ENCODE data around the gene MXD4. TPM values are rescaled to one million over a fixed set of nuclear protein-coding genes. Genes with fewer than 3 reads are reported as not detected.

MXD4 gene
- polyA plus RNA-seq, 4 donors: 24.0 to 46.7 (median 32.7) TPM

GRCh38 chr4:2243681-2244380 is 18.1 kb downstream of the MXD4 start:
- FAIRE-seq (no peak), DNase-seq (no peak)
- H3K36me3 ChIP-seq (ENCODE audit: control insufficient read depth in 3 of 3, insufficient read depth in 2 of 3, low read depth in 1 of 3, low read length in 3 of 3): peaks cover 0 to 32% (median 0%) of the 10 kb centered on the region in 3 donors
- peaks cover 2 to 30% (median 4%) of the 10 kb centered on the region in 3 donors for H3K4me1 ChIP-seq (ENCODE audit: control insufficient read depth in 3 of 3, insufficient read depth in 2 of 3, low read depth in 1 of 3, low read length in 2 of 3)
- H3K9me3 ChIP-seq (ENCODE audit: control insufficient read depth in 2 of 2, insufficient read depth in 1 of 2, low read depth in 1 of 2, low read length in 1 of 2): no peaks in the 10 kb centered on the region
- WGBS, 3 donors: 31 to 48% (median 43%) methylated on average over 5 of the region's 5 CpGs
- H3K27me3 ChIP-seq (ENCODE audit: control insufficient read depth in 3 of 3, insufficient read depth in 3 of 3, low read length in 3 of 3): no peaks in the 10 kb centered on the region
- peak overlapping the region in 1 of 3 donors; percentile 53 for H3K27ac ChIP-seq (ENCODE audit: low read depth in 1 of 3, low read length in 2 of 3)
- no peak overlapping the region for H3K4me3 ChIP-seq (ENCODE audit: low read depth in 1 of 3, low read length in 3 of 3)

GRCh38 chr4:2241410-2242353 is 20.2 kb downstream of the MXD4 start, which contains the start of the genes HAUS3 and POLN:
TSS of gene HAUS3 (minus strand) at chr4:2242121. CDS start at chr4:2240946, 1,175 bp downstream.
TSS of gene POLN (minus strand) at chr4:2242121. CDS start at chr4:2229231, 12,890 bp downstream.
- FAIRE-seq (no peak), DNase-seq (peak; percentile 99)
- Histone ChIP-seq H3K27ac (ENCODE audit: low read depth in 1 of 3, low read length in 2 of 3) (peak within 1 kb of the TSS; percentile 79 to 86 (median 85)), H3K4me1 (ENCODE audit: control insufficient read depth in 3 of 3, insufficient read depth in 2 of 3, low read depth in 1 of 3, low read length in 2 of 3) (peaks cover 2 to 34% (median 4%) of the 10 kb centered on the region in 3 donors), H3K4me3 (ENCODE audit: low read depth in 1 of 3, low read length in 3 of 3) (peak within 1 kb of the TSS; percentile 90 to 95 (median 94)), H3K27me3 (ENCODE audit: control insufficient read depth in 3 of 3, insufficient read depth in 3 of 3, low read length in 3 of 3) (no peaks in the 10 kb centered on the region), H3K9me3 (ENCODE audit: control insufficient read depth in 2 of 2, insufficient read depth in 1 of 2, low read depth in 1 of 2, low read length in 1 of 2) (no peaks in the 10 kb centered on the region), H3K36me3 (ENCODE audit: control insufficient read depth in 3 of 3, insufficient read depth in 2 of 3, low read depth in 1 of 3, low read length in 3 of 3) (peaks cover 0 to 11% (median 0%) of the 10 kb centered on the region in 3 donors)
- WGBS, 3 donors: 0 to 1% (median 1%) methylated on average over 80 to 88 of the region's 88 CpGs

- Histone ChIP-seq H3K4me3 (ENCODE audit: low read depth in 1 of 3, low read length in 3 of 3) (peak overlapping the region; percentile 90 to 95 (median 94)), H3K36me3 (ENCODE audit: control insufficient read depth in 3 of 3, insufficient read depth in 2 of 3, low read depth in 1 of 3, low read length in 3 of 3) (peaks cover 0 to 7% (median 0%) of the 10 kb centered on the region in 3 donors), H3K27ac (ENCODE audit: low read depth in 1 of 3, low read length in 2 of 3) (peak overlapping the region in 2 of 3 donors; percentile 79 to 86), H3K9me3 (ENCODE audit: control insufficient read depth in 2 of 2, insufficient read depth in 1 of 2, low read depth in 1 of 2, low read length in 1 of 2) (no peaks in the 10 kb centered on the region), H3K27me3 (ENCODE audit: control insufficient read depth in 3 of 3, insufficient read depth in 3 of 3, low read length in 3 of 3) (no peaks in the 10 kb centered on the region), H3K4me1 (ENCODE audit: control insufficient read depth in 3 of 3, insufficient read depth in 2 of 3, low read depth in 1 of 3, low read length in 2 of 3) (peaks cover 2 to 32% (median 4%) of the 10 kb centered on the region in 3 donors)
- WGBS, 3 donors: 0 to 3% (median 2%) methylated on average over 7 of the region's 7 CpGs
- DNase-seq (peak in 1 of 2 donors; percentile 29), FAIRE-seq (no peak)
Measured at GRCh38 chr4:2241003-2241402, 20.9 kb downstream of the MXD4 start.

GRCh38 chr4:2236944-2237666 is 24.8 kb downstream of the MXD4 start:
- H3K4me3 ChIP-seq (ENCODE audit: low read depth in 1 of 3, low read length in 3 of 3): no peak overlapping the region
- DNase-seq: no peak
- no peak for FAIRE-seq

GRCh38 chr4:2231082-2231481 is 30.8 kb downstream of the MXD4 start:
- H3K4me3 ChIP-seq (ENCODE audit: low read depth in 1 of 3, low read length in 3 of 3): no peak overlapping the region
- H3K4me1 ChIP-seq (ENCODE audit: control insufficient read depth in 3 of 3, insufficient read depth in 2 of 3, low read depth in 1 of 3, low read length in 2 of 3): no peaks in the 10 kb centered on the region
- H3K27me3 ChIP-seq (ENCODE audit: control insufficient read depth in 3 of 3, insufficient read depth in 3 of 3, low read length in 3 of 3): no peaks in the 10 kb centered on the region
- WGBS, 3 donors: 97 to 98% (median 97%) methylated on average over 6 of the region's 6 CpGs
- peaks cover 0 to 16% (median 2%) of the 10 kb centered on the region in 3 donors for H3K36me3 ChIP-seq (ENCODE audit: control insufficient read depth in 3 of 3, insufficient read depth in 2 of 3, low read depth in 1 of 3, low read length in 3 of 3)
- no peaks in the 10 kb centered on the region for H3K9me3 ChIP-seq (ENCODE audit: control insufficient read depth in 2 of 2, insufficient read depth in 1 of 2, low read depth in 1 of 2, low read length in 1 of 2)
- H3K27ac ChIP-seq (ENCODE audit: low read depth in 1 of 3, low read length in 2 of 3): no peak overlapping the region
- FAIRE-seq (no peak), DNase-seq (no peak)

More at GRCh38 chr4:2236944-2237666, 24.8 kb downstream of the MXD4 start:
- H3K27me3 ChIP-seq (ENCODE audit: control insufficient read depth in 3 of 3, insufficient read depth in 3 of 3, low read length in 3 of 3): no peaks in the 10 kb centered on the region
- no peaks in the 10 kb centered on the region for H3K9me3 ChIP-seq (ENCODE audit: control insufficient read depth in 2 of 2, insufficient read depth in 1 of 2, low read depth in 1 of 2, low read length in 1 of 2)
- H3K27ac ChIP-seq (ENCODE audit: low read depth in 1 of 3, low read length in 2 of 3): no peak overlapping the region
- 59 to 64% (median 60%) methylated on average over 3 of the region's 3 CpGs for WGBS, 3 donors
- H3K4me1 ChIP-seq (ENCODE audit: control insufficient read depth in 3 of 3, insufficient read depth in 2 of 3, low read depth in 1 of 3, low read length in 2 of 3): peaks cover 2 to 8% (median 4%) of the 10 kb centered on the region in 3 donors
- H3K36me3 ChIP-seq (ENCODE audit: control insufficient read depth in 3 of 3, insufficient read depth in 2 of 3, low read depth in 1 of 3, low read length in 3 of 3): peaks cover 0 to 6% (median 2%) of the 10 kb centered on the region in 3 donors

- Histone ChIP-seq H3K4me3 (ENCODE audit: low read depth in 1 of 3, low read length in 3 of 3) (no peak overlapping the region), H3K9me3 (ENCODE audit: control insufficient read depth in 2 of 2, insufficient read depth in 1 of 2, low read depth in 1 of 2, low read length in 1 of 2) (no peaks in the 10 kb centered on the region), H3K36me3 (ENCODE audit: control insufficient read depth in 3 of 3, insufficient read depth in 2 of 3, low read depth in 1 of 3, low read length in 3 of 3) (peaks cover 0 to 17% (median 2%) of the 10 kb centered on the region in 3 donors), H3K27ac (ENCODE audit: low read depth in 1 of 3, low read length in 2 of 3) (no peak overlapping the region), H3K27me3 (ENCODE audit: control insufficient read depth in 3 of 3, insufficient read depth in 3 of 3, low read length in 3 of 3) (no peaks in the 10 kb centered on the region), H3K4me1 (ENCODE audit: control insufficient read depth in 3 of 3, insufficient read depth in 2 of 3, low read depth in 1 of 3, low read length in 2 of 3) (no peaks in the 10 kb centered on the region)
- DNase-seq (no peak), FAIRE-seq (no peak)
- 74 to 83% (median 77%) methylated on average over 2 of the region's 2 CpGs for WGBS, 3 donors
Measured at GRCh38 chr4:2226261-2226660, 35.6 kb downstream of the MXD4 start.

GRCh38 chr4:2222838-2223237 is 39.1 kb downstream of the MXD4 start:
- no peak for FAIRE-seq
- DNase-seq: no peak
- WGBS, 3 donors: 89 to 93% (median 91%) methylated on average over 2 of the region's 2 CpGs

More at GRCh38 chr4:2222838-2223237, 39.1 kb downstream of the MXD4 start:
- no peak overlapping the region for H3K4me3 ChIP-seq (ENCODE audit: low read depth in 1 of 3, low read length in 3 of 3)
- no peaks in the 10 kb centered on the region for H3K27me3 ChIP-seq (ENCODE audit: control insufficient read depth in 3 of 3, insufficient read depth in 3 of 3, low read length in 3 of 3)
- H3K4me1 ChIP-seq (ENCODE audit: control insufficient read depth in 3 of 3, insufficient read depth in 2 of 3, low read depth in 1 of 3, low read length in 2 of 3): no peaks in the 10 kb centered on the region
- H3K36me3 ChIP-seq (ENCODE audit: control insufficient read depth in 3 of 3, insufficient read depth in 2 of 3, low read depth in 1 of 3, low read length in 3 of 3): peaks cover 0 to 13% (median 2%) of the 10 kb centered on the region in 3 donors
- H3K9me3 ChIP-seq (ENCODE audit: control insufficient read depth in 2 of 2, insufficient read depth in 1 of 2, low read depth in 1 of 2, low read length in 1 of 2): no peaks in the 10 kb centered on the region
- H3K27ac ChIP-seq (ENCODE audit: low read depth in 1 of 3, low read length in 2 of 3): no peak overlapping the region
